ENCODE measurements around the gene ZNF44. TPM values are rescaled to one million over a fixed set of nuclear protein-coding genes. Genes with fewer than 3 reads are reported as not detected.
"Not testable (repeated sequence)": the region's sequence is repeated elsewhere in the genome, so short reads cannot be mapped to it uniquely, and the experiment has no call there.

ZNF44 gene
- total RNA-seq = 7.6 TPM

GRCh38 chr19:12294249-12295158 lies at the start of gene ZNF44:
ZNF44 (minus strand) TSS chr19:12294883; CDS start chr19:12294694, 189 bp downstream.
- ATAC-seq (peak; percentile 93), DNase-seq (ENCODE audit: low spot score) (peak; percentile 100)

- ATAC-seq (peak; percentile 91), DNase-seq (ENCODE audit: low spot score) (peak; percentile 99)
Measured at GRCh38 chr19:12333162-12334159, 38.8 kb upstream of the ZNF44 start, which contains the start of gene ZNF563. ZNF563 (minus strand) TSS chr19:12333633; CDS start chr19:12333482, 151 bp downstream.

GRCh38 chr19:12331211-12331941 lies 36.7 kb upstream of the ZNF44 start:
- peak; percentile 71 for ATAC-seq
- DNase-seq (ENCODE audit: low spot score) = peak; percentile 85

GRCh38 chr19:12330340-12330739 lies 35.7 kb upstream of the ZNF44 start:
- DNase-seq (ENCODE audit: low spot score) (no peak), ATAC-seq (no peak)

- ATAC-seq (peak; percentile 53), DNase-seq (ENCODE audit: low spot score) (no peak)
Measured at GRCh38 chr19:12325690-12326089, 31.0 kb upstream of the ZNF44 start.

- no peak for ATAC-seq
- DNase-seq (ENCODE audit: low spot score) = no peak
Measured at GRCh38 chr19:12318782-12319413, 24.2 kb upstream of the ZNF44 start.

GRCh38 chr19:12314553-12314952 lies 19.9 kb upstream of the ZNF44 start:
- DNase-seq (ENCODE audit: low spot score) = no peak
- ATAC-seq = peak; percentile 61

GRCh38 chr19:12308891-12309290 lies 14.2 kb upstream of the ZNF44 start:
- ATAC-seq; DNase-seq (ENCODE audit: low spot score): not testable (repeated sequence)

GRCh38 chr19:12295191-12295590 lies 508 bp upstream of the ZNF44 start:
- ATAC-seq = no peak
- no peak for DNase-seq (ENCODE audit: low spot score)

GRCh38 chr19:12293777-12294248 lies 870 bp downstream of the ZNF44 start:
- ATAC-seq = peak; percentile 73

GRCh38 chr19:12289790-12290065 lies 5.0 kb downstream of the ZNF44 start:
- ATAC-seq = no peak

More at GRCh38 chr19:12293777-12294248, 870 bp downstream of the ZNF44 start:
- peak; percentile 95 for DNase-seq (ENCODE audit: low spot score)

GRCh38 chr19:12287958-12288500 lies 6.7 kb downstream of the ZNF44 start:
- ATAC-seq (no peak), DNase-seq (ENCODE audit: low spot score) (no peak)

More at GRCh38 chr19:12289790-12290065, 5.0 kb downstream of the ZNF44 start:
- DNase-seq (ENCODE audit: low spot score) = no peak

GRCh38 chr19:12284631-12285030 lies 10.1 kb downstream of the ZNF44 start:
- no peak for ATAC-seq
- no peak for DNase-seq (ENCODE audit: low spot score)

- ATAC-seq = no peak
- no peak for DNase-seq (ENCODE audit: low spot score)
Measured at GRCh38 chr19:12284226-12284625, 10.5 kb downstream of the ZNF44 start.

- no peak for DNase-seq (ENCODE audit: low spot score)
- no peak for ATAC-seq
Measured at GRCh38 chr19:12278713-12279112, 16.0 kb downstream of the ZNF44 start.

- ATAC-seq (no peak), DNase-seq (ENCODE audit: low spot score) (no peak)
Measured at GRCh38 chr19:12272980-12273901, 21.4 kb downstream of the ZNF44 start.

GRCh38 chr19:12272386-12272785 lies 22.3 kb downstream of the ZNF44 start:
- ATAC-seq = no peak
- DNase-seq (ENCODE audit: low spot score) = no peak

- no peak for ATAC-seq
- no peak for DNase-seq (ENCODE audit: low spot score)
Measured at GRCh38 chr19:12270854-12271253, 23.8 kb downstream of the ZNF44 start.

Measured in left lobe of liver (tissue), 2 donors.